Prostate gland (tissue), 2 donors: Measurements from ENCODE around the gene SLC37A1. TPM values are rescaled to one million over a fixed set of nuclear protein-coding genes. Genes with fewer than 3 reads are reported as not detected.

Source experiments
- DNase-seq: peaks from one replicate; pipeline ENCODE4 v3.0.0-alpha.2; 2019; ENCODE audit warnings: low spot score
- H3K27ac ChIP-seq, 2 donors: fragments of 200-600 bp; sonication (generic); 2 replicates each; pipeline ENCODE4 v1.5.1; 2017 to 2019
- H3K27me3 ChIP-seq: fragments of 200-600 bp; sonication (generic); replicated peaks from 2 replicates; pipeline ENCODE4 v1.5.1; 2019; ENCODE audit not compliant: insufficient read depth
- H3K36me3 ChIP-seq, 2 donors: fragments of 200-600 bp; sonication (generic); 1 replicate in 1 of 2; 2 replicates in 1 of 2; pipeline versions ENCODE4 v1.5.1 to v1.8.1; 2017 to 2019
- H3K4me1 ChIP-seq: fragments of 200-600 bp; sonication (generic); replicated peaks from 2 replicates; pipeline ENCODE4 v1.5.1; 2019
- H3K4me3 ChIP-seq, 2 donors: fragments of 200-600 bp; sonication (generic); 2 replicates each; pipeline ENCODE4 v1.5.1; 2017 to 2019
- H3K9me3 ChIP-seq: fragments of 200-600 bp; sonication (generic); 2 replicates; pipeline ENCODE4 v1.5.1; 2017
- POLR2A ChIP-seq: fragments of 450-650 bp; IDR thresholded peaks from one replicate; pipeline ENCODE4 v1.6.1; 2016; ENCODE audit warnings: antibody characterized with exemption, mild to moderate bottlenecking
- POLR2AphosphoS5 ChIP-seq: sonication (generic); formaldehyde crosslinking; IDR thresholded peaks from one replicate; pipeline ENCODE4 v1.6.1; 2017; ENCODE audit warnings: antibody characterized with exemption
- WGBS: methylation state at CpG from one replicate; pipeline ENCODE4 v1.1.5; 2018; 5-methylcytosine and 5-hydroxymethylcytosine counted together
- intact Hi-C: fragments of 100-400 bp; cut with DNase I; formaldehyde crosslinking; loops from one replicate; pipeline ENCODE4 v1.14.2; 2022
- total RNA-seq, 2 donors: library from RNA; depleted of rRNA; stranded (reverse); fragments of >200 nt; gene quantifications; one replicate each; pipeline ENCODE4 v1.1.0, GENCODE V29; 2016
- TF ChIP-seq, protein P1 (sequence below), 4 experiments: fragments of 200-600 bp in 2 of 4; fragments of 450-650 bp in 2 of 4; sonication (generic) in 2 of 4; IDR thresholded peaks; 1 replicate in 3 of 4; 2 replicates in 1 of 4; pipeline ENCODE4 v1.5.1; 2016 to 2019; ENCODE audit warnings: antibody characterized with exemption in 4 of 4, mild to moderate bottlenecking in 2 of 4, moderate library complexity in 2 of 4

The SLC37A1 gene
- total RNA-seq, 2 donors from 2014 or later: 44.2 to 49.6 TPM

DNA sequence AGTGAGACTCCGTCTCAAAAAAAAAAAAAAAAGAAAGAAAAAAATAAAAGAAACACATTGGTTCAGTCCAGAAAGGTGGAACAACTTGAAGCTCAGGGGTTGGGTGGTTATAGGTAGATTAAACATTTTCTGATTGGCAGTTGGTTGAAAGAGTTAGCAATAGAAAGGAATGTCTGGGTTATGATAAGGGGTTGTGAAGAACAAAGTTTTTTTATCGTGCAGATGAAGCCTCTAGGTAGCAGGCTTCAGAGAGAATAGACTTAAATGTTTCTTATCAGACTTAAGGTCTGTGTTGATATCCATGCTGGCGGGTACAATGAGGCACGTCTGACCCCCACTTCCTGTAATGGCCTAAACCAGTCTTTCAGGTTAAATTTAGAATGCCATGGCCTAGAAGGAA, 94.8 kb downstream of the SLC37A1 start:
- intact Hi-C loops: no loop called here
- TF ChIP-seq POLR2A: no peak
- TF ChIP-seq, protein P1, sequence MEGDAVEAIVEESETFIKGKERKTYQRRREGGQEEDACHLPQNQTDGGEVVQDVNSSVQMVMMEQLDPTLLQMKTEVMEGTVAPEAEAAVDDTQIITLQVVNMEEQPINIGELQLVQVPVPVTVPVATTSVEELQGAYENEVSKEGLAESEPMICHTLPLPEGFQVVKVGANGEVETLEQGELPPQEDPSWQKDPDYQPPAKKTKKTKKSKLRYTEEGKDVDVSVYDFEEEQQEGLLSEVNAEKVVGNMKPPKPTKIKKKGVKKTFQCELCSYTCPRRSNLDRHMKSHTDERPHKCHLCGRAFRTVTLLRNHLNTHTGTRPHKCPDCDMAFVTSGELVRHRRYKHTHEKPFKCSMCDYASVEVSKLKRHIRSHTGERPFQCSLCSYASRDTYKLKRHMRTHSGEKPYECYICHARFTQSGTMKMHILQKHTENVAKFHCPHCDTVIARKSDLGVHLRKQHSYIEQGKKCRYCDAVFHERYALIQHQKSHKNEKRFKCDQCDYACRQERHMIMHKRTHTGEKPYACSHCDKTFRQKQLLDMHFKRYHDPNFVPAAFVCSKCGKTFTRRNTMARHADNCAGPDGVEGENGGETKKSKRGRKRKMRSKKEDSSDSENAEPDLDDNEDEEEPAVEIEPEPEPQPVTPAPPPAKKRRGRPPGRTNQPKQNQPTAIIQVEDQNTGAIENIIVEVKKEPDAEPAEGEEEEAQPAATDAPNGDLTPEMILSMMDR (IDR thresholded peaks at IDR 0.05): no peak
- no peak for TF ChIP-seq POLR2AphosphoS5
- no peaks in the 10 kb centered on the region for H3K9me3 ChIP-seq
- 72% methylated on average over 4 of the region's 4 CpGs for WGBS
- no peaks in the 10 kb centered on the region for H3K27me3 ChIP-seq
- no peak for DNase-seq
- no peaks in the 10 kb centered on the region for H3K36me3 ChIP-seq
- no peak overlapping the region for H3K4me3 ChIP-seq
- no peaks in the 10 kb centered on the region for H3K4me1 ChIP-seq
- no peak overlapping the region for H3K27ac ChIP-seq

GRCh38 chr21:42609811-42610210, 96.2 kb downstream of the SLC37A1 start:
- DNase-seq: no peak
- intact Hi-C loops: no loop called here
- TF ChIP-seq POLR2AphosphoS5 (no peak), POLR2A (no peak)
- TF ChIP-seq, protein P1 (IDR thresholded peaks at IDR 0.05): no peak
- Histone ChIP-seq H3K9me3 (no peaks in the 10 kb centered on the region), H3K27ac (no peak overlapping the region), H3K36me3 (no peaks in the 10 kb centered on the region), H3K4me3 (no peak overlapping the region), H3K27me3 (no peaks in the 10 kb centered on the region), H3K4me1 (no peaks in the 10 kb centered on the region)
- WGBS: 89% methylated on average over 2 of the region's 2 CpGs

DNA sequence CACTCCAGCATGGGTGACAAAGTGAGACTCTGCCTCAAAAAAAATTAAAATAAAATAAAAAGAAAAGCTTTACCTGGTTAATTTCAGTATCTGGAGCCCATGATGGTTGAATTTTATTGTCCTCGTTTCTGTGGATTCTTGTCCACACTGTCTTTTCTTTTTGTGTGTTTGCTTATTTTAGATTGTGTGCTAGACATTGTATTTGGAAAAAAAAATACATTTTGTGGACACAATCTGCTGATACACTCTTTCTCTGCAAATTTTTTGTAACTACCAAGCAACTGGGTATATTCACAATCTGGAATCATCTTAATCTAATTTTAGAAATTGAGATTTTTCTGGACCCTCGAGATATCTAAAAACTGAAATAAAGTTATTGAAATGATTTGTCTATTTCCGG, 98.2 kb downstream of the SLC37A1 start:
- WGBS: 93% methylated on average over 3 of the region's 3 CpGs
- no peak for TF ChIP-seq POLR2A
- no peak for TF ChIP-seq POLR2AphosphoS5
- Histone ChIP-seq H3K36me3 (no peaks in the 10 kb centered on the region), H3K4me3 (no peak overlapping the region), H3K27me3 (no peaks in the 10 kb centered on the region), H3K27ac (no peak overlapping the region), H3K4me1 (no peaks in the 10 kb centered on the region), H3K9me3 (no peaks in the 10 kb centered on the region)
- intact Hi-C loops: no loop called here
- DNase-seq: no peak

GRCh38 chr21:42612390-42612789, 98.7 kb downstream of the SLC37A1 start:
- DNase-seq: no peak
- WGBS: 96% methylated on average over 1 of the region's 1 CpG
- Histone ChIP-seq H3K4me1 (no peaks in the 10 kb centered on the region), H3K4me3 (no peak overlapping the region), H3K27me3 (no peaks in the 10 kb centered on the region), H3K27ac (no peak overlapping the region), H3K9me3 (no peaks in the 10 kb centered on the region), H3K36me3 (no peaks in the 10 kb centered on the region)
- TF ChIP-seq POLR2A (no peak), POLR2AphosphoS5 (no peak)
- TF ChIP-seq, protein P1 (IDR thresholded peaks at IDR 0.05): no peak
- intact Hi-C loops: no loop called here

DNA sequence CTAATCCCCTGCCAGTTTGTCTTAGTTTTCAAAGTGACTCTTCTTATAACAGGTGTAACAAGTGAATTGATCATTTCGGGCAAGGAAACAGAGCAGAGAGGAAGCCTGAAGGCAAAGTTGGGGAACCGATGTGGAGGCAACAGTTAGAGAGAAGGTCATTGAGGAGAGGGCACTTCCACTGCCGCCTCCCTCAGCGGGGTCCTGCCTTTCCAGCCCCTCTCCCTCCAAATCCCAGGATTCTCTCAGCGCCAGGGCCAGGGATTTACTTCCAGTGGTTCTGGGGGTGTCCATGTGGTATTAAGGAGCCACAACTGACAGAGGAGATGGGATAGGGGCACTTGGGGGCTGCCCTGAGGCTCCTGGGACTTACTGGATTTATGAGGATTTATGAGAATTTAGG, 100.1 kb downstream of the SLC37A1 start:
- Histone ChIP-seq H3K27me3 (no peaks in the 10 kb centered on the region), H3K36me3 (no peaks in the 10 kb centered on the region), H3K9me3 (no peaks in the 10 kb centered on the region), H3K27ac (no peak overlapping the region), H3K4me1 (no peaks in the 10 kb centered on the region), H3K4me3 (no peak overlapping the region)
- no peak for DNase-seq
- no peak for TF ChIP-seq POLR2A
- intact Hi-C loops: no loop called here
- 93% methylated on average over 5 of the region's 5 CpGs for WGBS

GRCh38 chr21:42614396-42614795, 100.7 kb downstream of the SLC37A1 start:
- intact Hi-C loops: no loop called here
- no peaks in the 10 kb centered on the region for H3K9me3 ChIP-seq
- H3K27me3 ChIP-seq: no peaks in the 10 kb centered on the region
- TF ChIP-seq, protein P1 (IDR thresholded peaks at IDR 0.05): no peak
- TF ChIP-seq POLR2A (no peak), POLR2AphosphoS5 (no peak)
- H3K4me1 ChIP-seq: no peaks in the 10 kb centered on the region
- H3K27ac ChIP-seq: peak overlapping the region; percentile 66 to 74
- WGBS: 27% methylated on average over 9 of the region's 9 CpGs
- no peaks in the 10 kb centered on the region for H3K36me3 ChIP-seq
- H3K4me3 ChIP-seq: no peak overlapping the region
- no peak for DNase-seq
